BLaER1 treated with 17β-estradiol and CSF1 and Interleukin-3, amounts not matched to agents 10 nM and 100 nM (cell line): ENCODE measurements around the gene FRYL.
"Not testable (repeated sequence)": the region's sequence is repeated elsewhere in the genome, so short reads cannot be mapped to it uniquely, and the experiment has no call there.

Source experiments
- H3K27ac ChIP-seq, 11 experiments: shearing (Covaris generic); formaldehyde crosslinking; 2 replicates each; pipeline ENCODE4 v1.8.1; 2022
- H3K27me3 ChIP-seq, 11 experiments: shearing (Covaris generic); formaldehyde crosslinking; 2 replicates each; pipeline ENCODE4 v1.8.1; 2022
- H3K36me3 ChIP-seq, 11 experiments: shearing (Covaris generic); formaldehyde crosslinking; 2 replicates each; pipeline ENCODE4 v1.8.1; 2022
- H3K4me1 ChIP-seq, 10 experiments: shearing (Covaris generic); formaldehyde crosslinking; 2 replicates each; pipeline ENCODE4 v1.8.1; 2022
- H3K4me2 ChIP-seq, 11 experiments: shearing (Covaris generic); formaldehyde crosslinking; 2 replicates each; pipeline ENCODE4 v1.8.1; 2022
- H3K4me3 ChIP-seq, 10 experiments: shearing (Covaris generic); formaldehyde crosslinking; 2 replicates each; pipeline ENCODE4 v1.8.1; 2022
- H3K9ac ChIP-seq, 11 experiments: shearing (Covaris generic); formaldehyde crosslinking; 2 replicates each; pipeline ENCODE4 v1.8.1; 2022
- H3K9me3 ChIP-seq, 11 experiments: shearing (Covaris generic); formaldehyde crosslinking; replicated peaks in 1 of 11; 2 replicates each; pipeline ENCODE4 v1.8.1; 2022
- H4K20me1 ChIP-seq, 11 experiments: shearing (Covaris generic); formaldehyde crosslinking; 2 replicates each; pipeline ENCODE4 v1.8.1; 2022
- Cebpa-rat ChIP-seq, 11 experiments: shearing (Covaris generic); IDR thresholded peaks; 2 replicates each; pipeline ENCODE4 v1.8.1; 2022

Gene FRYL

DNA sequence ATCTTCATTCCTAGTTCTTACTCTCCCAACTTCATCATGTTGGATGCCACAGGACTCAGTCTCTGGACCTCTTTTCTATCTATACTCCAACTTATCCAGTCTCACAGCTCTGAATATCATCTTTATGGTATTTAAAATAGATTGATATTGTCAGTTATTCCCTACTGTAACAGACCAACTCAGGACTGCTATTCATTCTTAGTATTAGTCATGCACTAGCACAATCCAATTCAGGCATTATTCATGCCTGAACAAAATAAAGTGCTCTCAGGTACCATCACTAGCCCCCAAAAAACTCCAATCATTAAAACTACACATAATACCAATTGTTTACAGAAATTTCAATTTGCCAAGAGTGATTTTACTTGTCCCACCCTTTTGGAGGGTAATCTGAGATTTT, 37.7 kb downstream of the FRYL start:
- Histone ChIP-seq H3K4me2 (peak overlapping the region in 7 of 11 experiments; percentile 1 to 29 (median 18); a peak in 6 of 22 replicates), H3K9ac (no peak overlapping the region), H4K20me1 (peaks cover 23 to 89% (median 48%) of the 10 kb centered on the region in 11 experiments; a peak in 20 of 22 replicates), H3K9me3 (peaks cover 4 to 49% (median 30%) of the 10 kb centered on the region in 11 experiments; a peak in 20 of 22 replicates), H3K36me3 (peaks cover under 1 to 22% (median 14%) of the 10 kb centered on the region in 11 experiments; a peak in 13 of 22 replicates), H3K27me3 (no peaks in the 10 kb centered on the region), H3K4me3 (no peak overlapping the region), H3K27ac (no peak overlapping the region), H3K4me1 (peaks cover 5 to 12% (median 10%) of the 10 kb centered on the region in 10 experiments; a peak in 16 of 20 replicates)
- TF ChIP-seq Cebpa-rat (IDR thresholded peaks at IDR 0.05): no peak

DNA sequence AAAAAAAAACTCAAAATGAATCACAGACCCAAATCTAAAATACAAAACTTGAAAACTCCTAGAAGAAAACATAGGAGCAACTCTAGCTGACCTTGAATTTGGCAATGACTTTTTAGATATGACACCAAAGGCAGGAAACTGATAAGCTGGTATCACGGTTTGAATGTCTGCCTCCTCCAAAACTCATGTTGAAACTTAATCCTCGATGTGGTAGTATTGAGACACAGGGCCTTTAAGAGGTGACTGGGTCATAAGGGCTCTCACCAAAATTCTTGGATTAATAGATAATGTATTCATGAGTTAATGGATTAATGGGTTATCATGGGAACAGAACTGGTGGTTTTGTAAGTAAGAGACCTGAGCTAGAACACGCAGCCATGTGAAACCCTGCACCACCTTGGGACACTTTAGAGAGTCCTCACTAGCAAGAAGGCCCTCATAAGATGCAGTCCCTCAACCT, 40.5 kb downstream of the FRYL start:
- no peak for TF ChIP-seq Cebpa-rat (IDR thresholded peaks at IDR 0.05)
- H3K4me2 ChIP-seq: no peak overlapping the region
- H3K36me3 ChIP-seq: peaks cover 0 to 13% (median 8%) of the 10 kb centered on the region in 11 experiments; a peak in 12 of 22 replicates
- H3K9ac ChIP-seq: no peak overlapping the region
- H3K4me3 ChIP-seq: no peak overlapping the region
- no peaks in the 10 kb centered on the region for H3K27me3 ChIP-seq
- H3K4me1 ChIP-seq: peaks cover 5 to 12% (median 10%) of the 10 kb centered on the region in 10 experiments; a peak in 16 of 20 replicates
- H3K9me3 ChIP-seq: peaks cover 4 to 46% (median 36%) of the 10 kb centered on the region in 11 experiments; a peak in 20 of 22 replicates
- H3K27ac ChIP-seq: no peak overlapping the region
- peaks cover 23 to 80% (median 47%) of the 10 kb centered on the region in 11 experiments; a peak in 20 of 22 replicates for H4K20me1 ChIP-seq

DNA sequence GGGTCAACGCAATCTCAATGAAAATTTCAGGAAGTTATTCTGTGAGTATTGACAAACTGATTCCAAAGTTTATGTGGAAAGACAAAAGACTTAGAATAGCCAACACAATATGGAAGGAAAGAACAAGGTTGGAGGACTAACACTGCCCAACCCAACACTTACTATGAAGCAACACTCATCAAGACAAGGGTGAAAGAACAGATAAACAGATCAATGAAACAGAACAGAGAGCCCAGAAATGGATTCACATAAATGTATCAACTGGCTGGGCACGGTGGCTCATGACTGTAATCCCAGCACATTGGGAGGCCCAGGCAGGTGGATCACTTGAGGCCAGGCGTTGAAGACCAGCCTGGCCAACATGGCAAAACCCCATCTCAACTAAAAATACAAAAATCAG, 41.2 kb downstream of the FRYL start:
- H3K9me3 ChIP-seq: peaks cover 4 to 49% (median 37%) of the 10 kb centered on the region in 11 experiments; a peak in 20 of 22 replicates
- H3K9ac ChIP-seq: no peak overlapping the region
- peaks cover 5 to 12% (median 10%) of the 10 kb centered on the region in 10 experiments; a peak in 16 of 20 replicates for H3K4me1 ChIP-seq
- no peak for TF ChIP-seq Cebpa-rat (IDR thresholded peaks at IDR 0.05)
- no peak overlapping the region for H3K4me2 ChIP-seq
- H4K20me1 ChIP-seq: peaks cover 23 to 80% (median 47%) of the 10 kb centered on the region in 11 experiments; a peak in 20 of 22 replicates
- no peak overlapping the region for H3K4me3 ChIP-seq
- peaks cover 0 to 14% (median 8%) of the 10 kb centered on the region in 11 experiments; a peak in 12 of 22 replicates for H3K36me3 ChIP-seq
- H3K27ac ChIP-seq: no peak overlapping the region
- H3K27me3 ChIP-seq: no peaks in the 10 kb centered on the region

DNA sequence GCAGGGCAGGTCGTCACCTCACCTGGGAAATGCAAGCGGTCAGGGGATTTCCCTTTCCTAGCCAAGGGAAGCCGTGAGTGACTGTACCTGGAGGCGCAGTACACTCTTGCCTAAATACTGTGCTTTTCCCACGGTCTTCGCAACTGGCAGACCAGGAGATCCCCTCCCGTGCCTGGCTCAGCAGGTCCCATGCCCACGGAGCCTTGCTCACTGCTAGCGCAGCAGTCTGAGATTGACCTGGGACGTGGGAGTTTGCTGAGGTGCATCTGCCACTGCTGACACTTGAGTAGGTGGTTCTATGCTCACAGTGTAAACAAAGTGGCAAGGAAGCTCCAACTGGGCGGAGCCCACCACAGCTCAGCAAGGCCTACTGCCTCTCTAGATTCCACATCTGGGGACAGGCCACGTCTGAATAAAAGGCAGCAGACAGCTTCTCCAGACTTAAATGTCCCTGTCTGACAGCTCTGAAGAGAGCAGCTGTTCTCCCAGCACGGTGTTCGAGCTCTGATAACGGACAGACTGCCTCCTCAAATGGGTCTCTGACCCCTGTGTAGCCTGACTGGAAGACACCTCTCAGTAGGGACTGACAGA, 51.1 kb downstream of the FRYL start:
- H3K9ac ChIP-seq, H3K27ac ChIP-seq, H3K4me3 ChIP-seq, H3K27me3 ChIP-seq, H3K4me2 ChIP-seq: not testable (repeated sequence)
- H3K9me3 ChIP-seq: peaks cover 0 to 66% (median 51%) of the 10 kb centered on the region in 11 experiments; a peak in 19 of 22 replicates
- H4K20me1 ChIP-seq: peaks cover 26 to 86% (median 62%) of the 10 kb centered on the region in 11 experiments; a peak in 19 of 22 replicates
- peaks cover 0 to 42% (median 6%) of the 10 kb centered on the region in 10 experiments; a peak in 10 of 20 replicates for H3K4me1 ChIP-seq
- H3K36me3 ChIP-seq: peaks cover 0 to 40% (median 17%) of the 10 kb centered on the region in 11 experiments; a peak in 18 of 22 replicates

DNA sequence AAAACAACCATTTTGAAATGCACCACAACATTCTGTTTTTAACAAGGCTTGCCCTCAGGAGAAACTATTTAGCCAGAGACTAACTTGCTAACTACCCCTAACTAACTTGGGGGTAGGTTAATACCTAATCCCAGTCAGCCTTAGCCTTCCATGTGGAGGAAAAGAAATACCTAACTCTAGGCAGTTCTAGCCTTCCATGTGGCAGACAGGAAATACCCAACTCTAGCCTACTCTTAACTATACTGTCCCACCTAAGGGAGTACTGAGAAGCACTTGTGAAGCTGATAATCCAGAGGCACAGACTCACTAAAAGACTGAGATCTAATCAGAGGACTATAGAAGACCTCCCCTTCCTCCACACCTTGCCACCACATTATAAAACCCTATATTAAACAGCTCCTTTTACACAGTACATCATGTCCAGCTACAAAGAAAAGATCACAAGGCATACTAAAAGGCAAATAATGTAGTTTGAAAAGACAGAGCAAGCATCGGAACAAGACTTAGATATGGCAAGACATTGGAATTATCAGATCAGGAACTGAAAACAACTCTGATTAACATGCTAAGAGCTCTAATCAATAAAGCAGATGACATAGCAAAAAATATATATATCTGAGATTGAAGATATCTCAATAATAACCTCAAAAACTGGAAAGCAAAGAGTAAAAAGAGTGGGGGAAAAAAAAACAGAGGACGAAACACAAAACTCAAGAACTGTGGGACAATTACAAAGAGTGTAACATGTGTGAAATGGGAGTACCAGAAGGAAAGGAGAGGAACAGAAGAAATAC, 52.2 kb downstream of the FRYL start:
- TF ChIP-seq Cebpa-rat (IDR thresholded peaks at IDR 0.05): no peak
- Histone ChIP-seq H3K9me3 (peaks cover 0 to 56% (median 44%) of the 10 kb centered on the region in 11 experiments; a peak in 19 of 22 replicates), H3K9ac (no peak overlapping the region), H3K27ac (no peak overlapping the region), H3K4me3 (no peak overlapping the region), H3K36me3 (peaks cover 0 to 42% (median 17%) of the 10 kb centered on the region in 11 experiments; a peak in 18 of 22 replicates), H3K4me1 (peaks cover 7 to 50% (median 13%) of the 10 kb centered on the region in 10 experiments; a peak in 16 of 20 replicates), H3K4me2 (0 out of 22 replicates have a peak overlapping the region, but pooled peaks of 1 of the 11 experiments have one; percentile 11), H4K20me1 (peaks cover 26 to 86% (median 72%) of the 10 kb centered on the region in 11 experiments; a peak in 19 of 22 replicates), H3K27me3 (no peaks in the 10 kb centered on the region)

DNA sequence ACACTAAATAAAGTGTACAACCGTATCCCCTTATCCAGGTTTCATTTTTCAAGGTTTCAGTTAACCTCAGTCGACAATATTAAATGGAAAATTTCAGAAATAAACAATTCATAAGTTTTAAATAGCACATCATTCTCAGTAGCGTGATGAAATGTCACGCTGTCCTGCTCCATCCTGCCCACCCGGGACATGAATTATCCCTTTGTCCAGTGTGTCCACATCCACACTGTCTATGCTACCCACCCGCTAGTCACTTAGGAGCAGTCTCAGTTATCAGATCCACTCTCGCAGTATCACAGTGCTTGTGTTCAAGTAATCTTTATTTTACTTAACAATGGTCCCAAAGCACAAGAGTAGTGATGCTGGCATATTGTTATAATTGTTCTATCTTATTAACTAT, 54.7 kb downstream of the FRYL start:
- TF ChIP-seq Cebpa-rat (IDR thresholded peaks at IDR 0.05): no peak
- Histone ChIP-seq H3K27ac (no peak overlapping the region), H3K4me2 (no peak overlapping the region), H3K4me3 (no peak overlapping the region), H4K20me1 (peaks cover 31 to 99% (median 78%) of the 10 kb centered on the region in 11 experiments; a peak in 19 of 22 replicates), H3K27me3 (no peaks in the 10 kb centered on the region), H3K9me3 (peaks cover 0 to 46% (median 33%) of the 10 kb centered on the region in 11 experiments; a peak in 18 of 22 replicates), H3K9ac (no peak overlapping the region), H3K4me1 (peaks cover 11 to 61% (median 16%) of the 10 kb centered on the region in 10 experiments; a peak in 17 of 20 replicates), H3K36me3 (peaks cover 0 to 50% (median 22%) of the 10 kb centered on the region in 11 experiments; a peak in 18 of 22 replicates)

DNA sequence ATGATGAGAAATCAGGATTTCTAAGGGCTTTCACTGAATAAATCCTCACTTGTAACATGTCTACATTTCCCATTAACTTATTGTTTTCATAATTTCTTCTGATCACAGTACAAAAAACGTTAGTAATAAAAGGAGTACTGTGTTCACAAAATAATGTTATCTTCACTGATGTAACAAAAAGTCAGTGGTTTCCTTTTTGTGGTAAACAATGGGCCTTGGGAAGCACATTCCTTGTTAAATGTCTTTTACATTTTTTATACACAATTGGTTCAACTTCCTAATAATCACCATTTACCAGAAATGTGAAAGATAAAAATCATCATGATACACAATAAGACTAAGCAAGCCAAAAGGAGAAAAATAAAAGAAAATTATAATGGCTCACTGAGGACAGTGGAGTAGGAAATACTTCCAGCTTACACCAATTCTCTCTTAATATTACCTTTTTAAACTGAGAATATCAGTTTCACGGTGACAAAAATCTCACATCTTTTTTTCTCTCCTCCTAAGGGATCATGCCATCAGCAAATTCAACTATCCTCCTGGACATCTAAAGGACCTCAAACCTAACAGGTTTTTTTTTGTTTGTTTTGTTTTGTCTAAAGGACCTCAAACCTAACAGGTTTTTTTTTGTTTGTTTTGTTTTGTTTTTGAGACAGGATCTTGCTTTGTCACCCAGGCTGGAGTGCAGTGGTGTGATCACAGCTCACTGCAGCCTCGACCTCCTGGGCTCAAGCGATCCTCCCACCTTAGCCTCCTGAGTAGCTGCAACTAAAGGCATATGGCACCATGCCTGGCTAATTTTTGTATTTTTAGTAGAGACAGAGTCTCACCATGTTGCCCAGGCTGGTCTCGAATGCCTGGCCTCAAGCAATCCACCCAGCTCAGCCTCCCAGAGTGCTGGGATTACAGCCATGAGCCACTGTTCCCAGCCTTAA, 57.3 kb downstream of the FRYL start:
- H3K9ac ChIP-seq: peak overlapping the region in 1 of 11 experiments; percentile 29; a peak in 1 of 22 replicates
- H3K36me3 ChIP-seq: peaks cover 0 to 48% (median 25%) of the 10 kb centered on the region in 11 experiments; a peak in 17 of 22 replicates
- H3K4me3 ChIP-seq: no peak overlapping the region
- H3K9me3 ChIP-seq: peaks cover 5 to 50% (median 34%) of the 10 kb centered on the region in 11 experiments
- H3K27ac ChIP-seq: 0 out of 22 replicates have a peak overlapping the region, but pooled peaks of 1 of the 11 experiments have one; percentile 5
- no peak for TF ChIP-seq Cebpa-rat (IDR thresholded peaks at IDR 0.05)
- H3K4me1 ChIP-seq: peaks cover 11 to 41% (median 16%) of the 10 kb centered on the region in 10 experiments; a peak in 17 of 20 replicates
- H3K4me2 ChIP-seq: peak overlapping the region in 10 of 11 experiments; percentile 1 to 41 (median 21); a peak in 12 of 22 replicates
- peaks cover 21 to 89% (median 54%) of the 10 kb centered on the region in 11 experiments; a peak in 18 of 22 replicates for H4K20me1 ChIP-seq
- no peaks in the 10 kb centered on the region for H3K27me3 ChIP-seq
